Neural progenitor cell (in vitro differentiated cells): ENCODE results near the gene RGS14. TPM values are rescaled to one million over a fixed set of nuclear protein-coding genes. Genes with fewer than 3 reads are reported as not detected.
A peak's percentile ranks its signal among the peaks of the same experiment; 100 is the strongest.

ENCODE experiments used
- DNase-seq: peaks from one replicate; pipeline ENCODE4 v3.0.0-alpha.2; 2016; ENCODE audit warnings: low spot score
- H2AFZ ChIP-seq: fragments of 200-600 bp; sonication (generic); replicated peaks from 2 replicates; pipeline ENCODE4 v1.6.1; 2016; ENCODE audit warnings: antibody characterized with exemption
- H3F3A ChIP-seq: fragments of 200-600 bp; sonication (generic); 2 replicates; pipeline ENCODE4 v1.6.1; 2016; ENCODE audit warnings: antibody characterized with exemption, low read depth
- H3K27ac ChIP-seq: fragments of 200-600 bp; sonication (generic); 2 replicates; pipeline ENCODE4 v1.5.1; 2016; ENCODE audit warnings: mild to moderate bottlenecking
- H3K27me3 ChIP-seq: fragments of 200-600 bp; sonication (generic); 2 replicates; pipeline ENCODE4 v1.6.1; 2016; ENCODE audit warnings: mild to moderate bottlenecking, moderate library complexity
- H3K36me3 ChIP-seq: fragments of 200-600 bp; sonication (generic); 2 replicates; pipeline ENCODE4 v1.5.1; 2016
- H3K4me1 ChIP-seq: fragments of 200-600 bp; sonication (generic); 2 replicates; pipeline ENCODE4 v1.6.1; 2016; ENCODE audit warnings: mixed run types
- H3K4me2 ChIP-seq: fragments of 200-600 bp; sonication (generic); 2 replicates; pipeline ENCODE4 v1.6.1; 2016
- H3K4me3 ChIP-seq: fragments of 200-600 bp; sonication (generic); 2 replicates; pipeline ENCODE4 v1.5.1; 2016
- H3K79me2 ChIP-seq: fragments of 200-600 bp; sonication (generic); 2 replicates; pipeline ENCODE4 v1.6.1; 2016; ENCODE audit warnings: low read depth
- H3K9ac ChIP-seq: fragments of 200-600 bp; sonication (generic); 2 replicates; pipeline ENCODE4 v1.6.1; 2016
- H3K9me3 ChIP-seq: fragments of 200-600 bp; sonication (generic); 2 replicates; pipeline ENCODE4 v1.5.1; 2016; ENCODE audit warnings: low read depth
- H4K20me1 ChIP-seq: fragments of 200-600 bp; sonication (generic); 2 replicates; pipeline ENCODE4 v1.6.1; 2016; ENCODE audit warnings: low read depth
- H3K27ac Mint-ChIP-seq: 3 replicates; pipeline ENCODE4 v1.8.0; 2021; ENCODE audit warnings: mixed read lengths
- H3K27me3 Mint-ChIP-seq: 2 replicates; pipeline ENCODE4 v1.8.0; 2022; ENCODE audit warnings: low read depth, mild to moderate bottlenecking, inconsistent platforms, moderate library complexity, mixed read lengths; ENCODE audit not compliant: insufficient read depth
- H3K36me3 Mint-ChIP-seq: 3 replicates; pipeline ENCODE4 v1.8.0; 2021; ENCODE audit warnings: mixed read lengths
- H3K4me1 Mint-ChIP-seq: 3 replicates; pipeline ENCODE4 v1.8.0; 2021; ENCODE audit warnings: mixed read lengths
- H3K4me3 Mint-ChIP-seq: 3 replicates; pipeline ENCODE4 v1.8.0; 2021; ENCODE audit warnings: mild to moderate bottlenecking, moderate library complexity, mixed read lengths
- H3K9me3 Mint-ChIP-seq: 3 replicates; pipeline ENCODE4 v1.8.0; 2020; ENCODE audit warnings: mixed read lengths
- CTCF ChIP-seq: fragments of 200-600 bp; sonication (generic); IDR thresholded peaks from 2 replicates; pipeline ENCODE4 v1.5.1; 2017; ENCODE audit warnings: antibody characterized with exemption, mild to moderate bottlenecking
- EZH2 ChIP-seq: fragments of 200-600 bp; sonication (generic); IDR thresholded peaks from 2 replicates; pipeline ENCODE4 v1.6.1; 2017; ENCODE audit warnings: antibody characterized with exemption, mild to moderate bottlenecking, moderate library complexity
- EZH2phosphoT487 ChIP-seq: fragments of 200-600 bp; sonication (generic); IDR thresholded peaks from 2 replicates; pipeline ENCODE4 v1.6.1; 2017; ENCODE audit warnings: antibody characterized with exemption
- total RNA-seq: library from RNA; depleted of rRNA; stranded (reverse); fragments of >200 nt; gene quantifications from 2 replicates; pipeline ENCODE4 v1.2.3, GENCODE V29; 2015; ENCODE audit warnings: low replicate concordance

The RGS14 gene
- total RNA-seq, 1 donor from 2014 or later: 3.2 TPM

- Histone ChIP-seq H3K36me3 (no peaks in the 10 kb centered on the region), H3K9me3 (no peaks in the 10 kb centered on the region), H3F3A (no peaks in the 10 kb centered on the region), H3K4me3 (no peak overlapping the region), H2AFZ (no peak overlapping the region), H3K27ac (no peak overlapping the region), H3K79me2 (no peaks in the 10 kb centered on the region), H3K4me2 (no peak overlapping the region), H4K20me1 (peaks cover 5% of the 10 kb centered on the region), H3K4me1 (no peaks in the 10 kb centered on the region), H3K9ac (no peak overlapping the region), H3K27me3 (no peaks in the 10 kb centered on the region)
- Mint-ChIP-seq H3K27me3 (peaks cover 4% of the 10 kb centered on the region), H3K36me3 (peaks cover 11% of the 10 kb centered on the region), H3K4me1 (no peaks in the 10 kb centered on the region), H3K27ac (no peak overlapping the region), H3K4me3 (no peak overlapping the region), H3K9me3 (no peaks in the 10 kb centered on the region)
- TF ChIP-seq EZH2phosphoT487 (no peak), CTCF (no peak), EZH2 (no peak)
- DNase-seq: no peak
Measured at GRCh38 chr5:177334781-177335700, 22.7 kb upstream of the RGS14 start.

GRCh38 chr5:177335701-177336065 lies 22.0 kb upstream of the RGS14 start:
- no peaks in the 10 kb centered on the region for H3K9me3 Mint-ChIP-seq
- peaks cover 4% of the 10 kb centered on the region for H3K27me3 Mint-ChIP-seq
- Histone ChIP-seq H3K36me3 (no peaks in the 10 kb centered on the region), H2AFZ (no peak overlapping the region), H3K4me3 (no peak overlapping the region), H3K4me1 (no peaks in the 10 kb centered on the region), H3K9me3 (no peaks in the 10 kb centered on the region), H3K4me2 (no peak overlapping the region), H3K9ac (no peak overlapping the region), H3K79me2 (no peaks in the 10 kb centered on the region), H4K20me1 (peaks cover 5% of the 10 kb centered on the region), H3K27me3 (no peaks in the 10 kb centered on the region), H3F3A (no peaks in the 10 kb centered on the region), H3K27ac (no peak overlapping the region)
- no peak overlapping the region for H3K4me3 Mint-ChIP-seq
- TF ChIP-seq CTCF: no peak
- no peak for TF ChIP-seq EZH2
- TF ChIP-seq EZH2phosphoT487: no peak
- no peak overlapping the region for H3K27ac Mint-ChIP-seq
- no peak for DNase-seq
- H3K4me1 Mint-ChIP-seq: no peaks in the 10 kb centered on the region
- peaks cover 11% of the 10 kb centered on the region for H3K36me3 Mint-ChIP-seq

- Histone ChIP-seq H2AFZ (no peak overlapping the region), H3K27ac (no peak overlapping the region), H3K9me3 (no peaks in the 10 kb centered on the region), H3F3A (no peaks in the 10 kb centered on the region), H3K79me2 (no peaks in the 10 kb centered on the region), H3K9ac (no peak overlapping the region), H3K4me2 (no peak overlapping the region), H3K27me3 (no peaks in the 10 kb centered on the region), H3K4me1 (no peaks in the 10 kb centered on the region), H3K36me3 (no peaks in the 10 kb centered on the region), H4K20me1 (peaks cover 5% of the 10 kb centered on the region), H3K4me3 (no peak overlapping the region)
- H3K4me3 Mint-ChIP-seq: peak overlapping the region; percentile 58
- H3K36me3 Mint-ChIP-seq: peaks cover 11% of the 10 kb centered on the region
- DNase-seq: peak; percentile 25
- no peaks in the 10 kb centered on the region for H3K4me1 Mint-ChIP-seq
- peaks cover 4% of the 10 kb centered on the region for H3K27me3 Mint-ChIP-seq
- H3K9me3 Mint-ChIP-seq: no peaks in the 10 kb centered on the region
- peak overlapping the region; percentile 57 for H3K27ac Mint-ChIP-seq
- TF ChIP-seq EZH2phosphoT487 (no peak), CTCF (peak; percentile 9), EZH2 (no peak)
Measured at GRCh38 chr5:177336112-177336511, 21.6 kb upstream of the RGS14 start.
